T-helper 2 cell treated with Interferon-gamma antibody and Interleukin-4, amounts not matched to agents 100 ng/mL and 5 ng/mL, for 36 hours (primary cell): ENCODE results near the gene GRID1. TPM values are rescaled to one million over a fixed set of nuclear protein-coding genes. Genes with fewer than 3 reads are reported as not detected.

Source experiments
- intact Hi-C: fragments of 100-400 bp; cut with micrococcal nuclease; formaldehyde crosslinking; loops from one replicate; pipeline ENCODE4 v1.15.1; 2023
- total RNA-seq: library from RNA; stranded (reverse); gene quantifications from 2 replicates; pipeline ENCODE4 v1.2.3, GENCODE V29; 2022

Gene GRID1
- total RNA-seq, 1 donor from 2014 or later: not detected

GRCh38 chr10:86340176-86340990 lies 26.2 kb downstream of the GRID1 start:
- intact Hi-C loops: no loop called here

- intact Hi-C loops: no loop called here
Observed at GRCh38 chr10:86339226-86339865, 27.2 kb downstream of the GRID1 start.

- intact Hi-C loops: no loop called here
Observed at GRCh38 chr10:86337121-86337601, 29.4 kb downstream of the GRID1 start.

- intact Hi-C loops: no loop called here
Observed at GRCh38 chr10:86336341-86336740, 30.3 kb downstream of the GRID1 start.

GRCh38 chr10:86335831-86336230 lies 30.8 kb downstream of the GRID1 start:
- intact Hi-C loops: no loop called here

- intact Hi-C loops: no loop called here
Observed at GRCh38 chr10:86335257-86335656, 31.3 kb downstream of the GRID1 start.

GRCh38 chr10:86334488-86335085 lies 32.0 kb downstream of the GRID1 start:
- intact Hi-C loops: no loop called here

- intact Hi-C loops: no loop called here
Observed at GRCh38 chr10:86333826-86334487, 32.6 kb downstream of the GRID1 start.

GRCh38 chr10:86331861-86332260 lies 34.7 kb downstream of the GRID1 start:
- intact Hi-C loops: no loop called here

- intact Hi-C loops: no loop called here
Observed at GRCh38 chr10:86330778-86331763, 35.5 kb downstream of the GRID1 start.

- intact Hi-C loops: no loop called here
Observed at GRCh38 chr10:86329896-86330680, 36.5 kb downstream of the GRID1 start.

GRCh38 chr10:86329093-86329710 lies 37.4 kb downstream of the GRID1 start:
- intact Hi-C loops: no loop called here

- intact Hi-C loops: no loop called here
Observed at GRCh38 chr10:86327954-86328725, 38.5 kb downstream of the GRID1 start.

GRCh38 chr10:86325158-86325557 lies 41.4 kb downstream of the GRID1 start:
- intact Hi-C loops: no loop called here

GRCh38 chr10:86321568-86321967 lies 45.0 kb downstream of the GRID1 start:
- intact Hi-C loops: no loop called here

- intact Hi-C loops: no loop called here
Observed at GRCh38 chr10:86319676-86320075, 46.9 kb downstream of the GRID1 start.

GRCh38 chr10:86317949-86318725 lies 48.5 kb downstream of the GRID1 start:
- intact Hi-C loops: no loop called here

GRCh38 chr10:86316990-86317389 lies 49.6 kb downstream of the GRID1 start:
- intact Hi-C loops: no loop called here
